Testis (tissue), 5 donors: ENCODE results near the gene ATP6AP2. TPM values are rescaled to one million over a fixed set of nuclear protein-coding genes. Genes with fewer than 3 reads are reported as not detected.

ENCODE experiments used
- DNase-seq: peaks from one replicate; pipeline ENCODE4 v3.0.0-alpha.2; 2019
- H3K27ac ChIP-seq, 2 donors: fragments of 200-600 bp; sonication (generic); one replicate each; pipeline ENCODE4 v1.5.1; 2019
- H3K27me3 ChIP-seq: fragments of 200-600 bp; sonication (generic); one replicate; pipeline ENCODE4 v1.5.1; 2019
- H3K36me3 ChIP-seq: fragments of 200-600 bp; sonication (generic); one replicate; pipeline ENCODE4 v1.5.1; 2017; ENCODE audit warnings: low read depth; ENCODE audit errors: missing control alignments
- H3K4me1 ChIP-seq: fragments of 200-600 bp; sonication (generic); one replicate; pipeline ENCODE4 v1.5.1; 2019
- H3K4me3 ChIP-seq, 2 donors: fragments of 200-600 bp; sonication (generic); one replicate each; pipeline ENCODE4 v1.5.1; 2017 to 2019
- H3K9me3 ChIP-seq: fragments of 200-600 bp; sonication (generic); one replicate; pipeline ENCODE4 v1.5.1; 2017
- POLR2A ChIP-seq: fragments of 450-650 bp; IDR thresholded peaks from one replicate; pipeline ENCODE4 v1.6.1; 2017; ENCODE audit warnings: antibody characterized with exemption, mild to moderate bottlenecking, moderate library complexity
- WGBS, 2 donors: methylation state at CpG; one replicate each; pipeline ENCODE4 v1.1.5; 2018; 5-methylcytosine and 5-hydroxymethylcytosine counted together
- intact Hi-C: fragments of 100-400 bp; cut with DNase I; formaldehyde crosslinking; loops from one replicate; pipeline ENCODE4 v1.15.1; 2023; ENCODE audit warnings: low total_unique reads
- long read RNA-seq, 2 donors: transcript quantifications; one replicate each; lab custom pipeline, GENCODE V29; 2026
- polyA plus RNA-seq: library from polyadenylated mRNA; stranded (reverse); fragments of 350-450 nt; fragmentation: Illumina TruSeq; extraction: RNeasy Lipid Tissue Mini Kit (QIAGEN cat#74804); gene quantifications from one replicate; pipeline ENCODE4 v1.2.3, GENCODE V29; 2014; ENCODE audit warnings: low read depth, low replicate concordance; ENCODE audit not compliant: insufficient read depth
- total RNA-seq, 2 donors: library from RNA; depleted of rRNA; stranded (reverse); fragments of >200 nt; gene quantifications; one replicate each; pipeline ENCODE4 v1.2.3, GENCODE V29; 2016
- TF ChIP-seq, protein P1 (sequence below), 3 experiments: fragments of 450-650 bp in 2 of 3; fragments of 200-600 bp in 1 of 3; sonication (generic) in 1 of 3; IDR thresholded peaks; one replicate each; pipeline ENCODE4 v1.5.1; 2016 to 2019; ENCODE audit warnings: antibody characterized with exemption in 3 of 3, mild to moderate bottlenecking in 2 of 3, moderate library complexity in 1 of 3

The ATP6AP2 gene, protein sequence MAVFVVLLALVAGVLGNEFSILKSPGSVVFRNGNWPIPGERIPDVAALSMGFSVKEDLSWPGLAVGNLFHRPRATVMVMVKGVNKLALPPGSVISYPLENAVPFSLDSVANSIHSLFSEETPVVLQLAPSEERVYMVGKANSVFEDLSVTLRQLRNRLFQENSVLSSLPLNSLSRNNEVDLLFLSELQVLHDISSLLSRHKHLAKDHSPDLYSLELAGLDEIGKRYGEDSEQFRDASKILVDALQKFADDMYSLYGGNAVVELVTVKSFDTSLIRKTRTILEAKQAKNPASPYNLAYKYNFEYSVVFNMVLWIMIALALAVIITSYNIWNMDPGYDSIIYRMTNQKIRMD
- total RNA-seq (10 to 100 TPM; 72.4 to 76.4 TPM), polyA plus RNA-seq (79.2 TPM)
- long read RNA-seq, donor 1, transcript ATP6AP2-217 (9 exons, 2,337 nt) = major isoform, 45 of 85 reads
- long read RNA-seq, donor 1, transcript ATP6AP2-207 (3 exons, 1,603 nt) = minor isoform, 5 of 85 reads
- long read RNA-seq, donor 1, partial matches to known transcripts = 28 of 85 reads
- long read RNA-seq, donor 1, other reads (novel, unspliced or antisense) = 0 of 85 reads
- long read RNA-seq, donor 2, transcript ATP6AP2-217 (9 exons, 2,337 nt) = major isoform, 30 of 52 reads
- long read RNA-seq, donor 2, partial matches to known transcripts = 16 of 52 reads
- long read RNA-seq, donor 2, other reads (novel, unspliced or antisense) = 0 of 52 reads

DNA sequence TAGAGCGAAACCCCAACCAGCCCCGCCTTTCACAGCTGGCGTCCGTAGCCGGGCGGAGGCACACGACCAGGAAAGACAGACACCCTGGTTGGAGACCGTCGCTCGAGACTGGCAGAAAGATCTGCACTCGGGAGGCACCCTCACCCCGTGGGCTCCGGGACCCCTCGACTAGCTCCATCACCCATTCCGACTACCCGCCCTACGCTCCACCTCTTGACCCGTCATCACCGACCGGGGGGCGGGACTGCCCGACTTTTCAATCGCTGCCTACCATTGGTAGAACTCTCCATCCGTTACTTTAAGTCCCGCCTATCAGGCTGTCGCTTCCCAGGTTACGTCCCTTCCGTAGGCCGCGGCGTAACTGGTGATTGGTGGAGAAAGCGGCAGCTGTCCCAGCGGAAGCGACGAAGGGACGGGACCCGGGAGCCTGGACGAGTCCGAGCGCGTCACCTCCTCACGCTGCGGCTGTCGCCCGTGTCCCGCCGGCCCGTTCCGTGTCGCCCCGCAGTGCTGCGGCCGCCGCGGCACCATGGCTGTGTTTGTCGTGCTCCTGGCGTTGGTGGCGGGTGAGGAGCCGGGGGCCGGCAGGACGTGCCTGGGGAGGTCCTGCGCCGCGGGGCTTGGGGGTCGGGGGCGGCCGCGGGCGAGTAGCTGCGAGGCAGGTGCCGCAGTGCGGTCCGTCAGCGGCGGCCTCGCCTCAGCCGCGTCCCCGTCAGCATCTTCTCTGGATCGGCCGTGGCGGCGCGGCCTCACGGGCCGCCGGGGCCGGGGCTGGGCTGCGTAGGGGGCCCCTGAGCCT is at the start of gene ATP6AP2:
Gene ATP6AP2 (plus strand): TSS at position 434 of the 799 bp plus-strand sequence. CDS start 96 bp downstream, at position 530.
- no peaks in the 10 kb centered on the region for H3K9me3 ChIP-seq
- no peaks in the 10 kb centered on the region for H3K27me3 ChIP-seq
- TF ChIP-seq, protein P1, sequence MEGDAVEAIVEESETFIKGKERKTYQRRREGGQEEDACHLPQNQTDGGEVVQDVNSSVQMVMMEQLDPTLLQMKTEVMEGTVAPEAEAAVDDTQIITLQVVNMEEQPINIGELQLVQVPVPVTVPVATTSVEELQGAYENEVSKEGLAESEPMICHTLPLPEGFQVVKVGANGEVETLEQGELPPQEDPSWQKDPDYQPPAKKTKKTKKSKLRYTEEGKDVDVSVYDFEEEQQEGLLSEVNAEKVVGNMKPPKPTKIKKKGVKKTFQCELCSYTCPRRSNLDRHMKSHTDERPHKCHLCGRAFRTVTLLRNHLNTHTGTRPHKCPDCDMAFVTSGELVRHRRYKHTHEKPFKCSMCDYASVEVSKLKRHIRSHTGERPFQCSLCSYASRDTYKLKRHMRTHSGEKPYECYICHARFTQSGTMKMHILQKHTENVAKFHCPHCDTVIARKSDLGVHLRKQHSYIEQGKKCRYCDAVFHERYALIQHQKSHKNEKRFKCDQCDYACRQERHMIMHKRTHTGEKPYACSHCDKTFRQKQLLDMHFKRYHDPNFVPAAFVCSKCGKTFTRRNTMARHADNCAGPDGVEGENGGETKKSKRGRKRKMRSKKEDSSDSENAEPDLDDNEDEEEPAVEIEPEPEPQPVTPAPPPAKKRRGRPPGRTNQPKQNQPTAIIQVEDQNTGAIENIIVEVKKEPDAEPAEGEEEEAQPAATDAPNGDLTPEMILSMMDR (IDR thresholded peaks at IDR 0.05) = no peak
- no peak for TF ChIP-seq POLR2A
- DNase-seq = peak; percentile 94
- 1% methylated on average over 20 of the region's 89 CpGs; no CpG with 5 or more reads in 1 of the 2 donors for WGBS, 2 donors
- H3K36me3 ChIP-seq = no peaks in the 10 kb centered on the region
- peak within 1 kb of the TSS; percentile 72 to 84 for H3K27ac ChIP-seq
- intact Hi-C loops = no loop called here
- peak within 1 kb of the TSS; percentile 70 to 77 for H3K4me3 ChIP-seq
- peaks cover 10% of the 10 kb centered on the region for H3K4me1 ChIP-seq

DNA sequence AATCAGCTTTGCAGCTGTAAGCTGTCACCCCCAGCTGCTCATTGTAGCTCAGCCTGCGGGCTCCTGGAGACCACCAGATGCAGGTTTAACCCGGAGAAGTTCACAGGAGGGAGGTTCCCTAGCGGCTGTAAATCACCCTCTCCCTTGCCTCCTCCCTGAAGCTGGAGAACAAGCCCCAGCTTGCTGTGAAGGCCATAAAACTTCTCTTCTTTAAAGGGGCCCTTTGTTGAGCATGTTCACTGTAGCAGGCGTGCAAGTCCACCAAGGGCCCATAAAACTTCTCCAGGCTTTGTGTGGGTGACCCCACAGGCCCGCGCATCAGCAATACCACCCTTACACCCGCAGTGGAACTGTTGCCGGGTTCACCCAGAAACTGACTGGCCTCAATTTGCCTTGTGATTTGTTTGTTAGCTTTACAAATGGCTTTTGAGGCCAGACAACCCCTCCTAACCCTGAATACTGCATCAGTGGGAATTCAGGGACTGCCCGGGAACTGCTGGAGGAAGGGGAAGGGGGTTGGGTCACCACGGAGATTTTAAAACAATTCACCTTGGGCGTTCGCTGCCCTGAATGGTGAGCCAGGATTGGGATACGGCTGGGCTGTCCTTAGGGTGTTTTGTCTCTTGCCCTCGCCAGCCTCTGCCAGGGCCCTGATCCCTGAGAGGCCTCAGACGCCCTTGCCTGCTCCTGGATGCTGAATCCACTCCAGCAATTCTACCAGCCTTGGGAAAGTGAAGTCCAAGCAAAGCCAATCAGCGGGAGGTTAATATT is 49.5 kb upstream of the ATP6AP2 start:
- H3K27me3 ChIP-seq = no peaks in the 10 kb centered on the region
- WGBS, 2 donors = 74 to 93% methylated on average over 3 to 15 of the region's 16 CpGs
- H3K36me3 ChIP-seq = no peaks in the 10 kb centered on the region
- DNase-seq = no peak
- TF ChIP-seq, protein P1 (IDR thresholded peaks at IDR 0.05) = no peak
- no peak for TF ChIP-seq POLR2A
- H3K4me1 ChIP-seq = no peaks in the 10 kb centered on the region
- no peak overlapping the region for H3K4me3 ChIP-seq
- H3K27ac ChIP-seq = no peak overlapping the region
- intact Hi-C loops = no loop called here
- H3K9me3 ChIP-seq = no peaks in the 10 kb centered on the region

DNA sequence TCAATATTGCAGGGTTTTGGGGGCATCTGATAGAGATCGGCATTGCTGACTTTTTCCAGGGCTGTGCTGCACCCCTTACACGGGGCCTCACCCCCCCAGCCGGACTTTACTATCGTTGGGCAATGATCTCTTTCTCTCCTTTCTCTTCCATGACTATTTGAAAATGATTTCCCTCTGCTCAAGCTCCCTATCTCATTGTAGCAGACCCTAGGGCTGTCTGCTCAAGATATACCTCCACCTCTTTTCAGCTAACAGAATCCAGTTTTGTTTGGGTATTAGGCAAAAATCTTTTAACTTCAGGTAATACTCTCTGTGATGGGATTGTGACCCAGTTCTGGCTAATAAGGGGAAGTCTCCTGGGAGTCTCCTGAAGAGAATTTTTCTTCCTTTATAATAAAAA is 43.5 kb upstream of the ATP6AP2 start:
- H3K9me3 ChIP-seq = no peaks in the 10 kb centered on the region
- no peak for DNase-seq
- no peak for TF ChIP-seq POLR2A
- TF ChIP-seq, protein P1 (IDR thresholded peaks at IDR 0.05) = no peak
- H3K4me3 ChIP-seq = no peak overlapping the region
- no peaks in the 10 kb centered on the region for H3K4me1 ChIP-seq
- 90 to 93% methylated on average over 4 of the region's 4 CpGs for WGBS, 2 donors
- no peaks in the 10 kb centered on the region for H3K36me3 ChIP-seq
- intact Hi-C loops = no loop called here
- H3K27ac ChIP-seq = no peak overlapping the region
- no peaks in the 10 kb centered on the region for H3K27me3 ChIP-seq

DNA sequence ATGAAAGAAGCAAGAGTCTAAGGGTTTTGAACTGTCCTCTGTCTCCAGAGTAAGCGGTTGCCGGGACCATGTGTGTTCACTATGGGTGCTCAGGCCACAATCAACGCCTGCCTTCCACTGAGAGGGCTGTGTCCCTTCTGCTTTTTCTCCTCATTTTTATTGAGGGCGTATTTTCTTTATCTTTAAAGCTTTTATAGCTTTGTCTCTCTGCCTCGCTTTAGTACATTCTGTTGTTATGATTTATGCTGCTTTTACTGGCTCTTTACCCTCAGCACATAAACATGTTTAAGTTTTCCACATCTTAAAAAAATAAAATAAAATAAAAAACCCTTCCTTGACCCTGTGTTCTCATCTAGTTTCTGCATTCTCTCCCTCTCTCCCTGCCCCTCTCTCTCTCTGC is 42.4 kb upstream of the ATP6AP2 start:
- no peak overlapping the region for H3K4me3 ChIP-seq
- H3K27ac ChIP-seq = no peak overlapping the region
- H3K27me3 ChIP-seq = no peaks in the 10 kb centered on the region
- DNase-seq = no peak
- no peaks in the 10 kb centered on the region for H3K9me3 ChIP-seq
- H3K4me1 ChIP-seq = no peaks in the 10 kb centered on the region
- H3K36me3 ChIP-seq = no peaks in the 10 kb centered on the region
- TF ChIP-seq POLR2A = no peak
- TF ChIP-seq, protein P1 (IDR thresholded peaks at IDR 0.05) = no peak
- 82 to 85% methylated on average over 5 of the region's 5 CpGs for WGBS, 2 donors
- intact Hi-C loops = no loop called here
